NCI-H2029 (cell line): ENCODE data around the gene RAPGEF3.

Experiments used
- DNase-seq: peaks from one replicate; lab custom pipeline; 2025; lab: John Stamatoyannopoulos, UW

RAPGEF3 gene

GRCh38 chr12:47775100-47775911 lies 16.6 kb upstream of the RAPGEF3 start:
- DNase-seq: no peak

DNA sequence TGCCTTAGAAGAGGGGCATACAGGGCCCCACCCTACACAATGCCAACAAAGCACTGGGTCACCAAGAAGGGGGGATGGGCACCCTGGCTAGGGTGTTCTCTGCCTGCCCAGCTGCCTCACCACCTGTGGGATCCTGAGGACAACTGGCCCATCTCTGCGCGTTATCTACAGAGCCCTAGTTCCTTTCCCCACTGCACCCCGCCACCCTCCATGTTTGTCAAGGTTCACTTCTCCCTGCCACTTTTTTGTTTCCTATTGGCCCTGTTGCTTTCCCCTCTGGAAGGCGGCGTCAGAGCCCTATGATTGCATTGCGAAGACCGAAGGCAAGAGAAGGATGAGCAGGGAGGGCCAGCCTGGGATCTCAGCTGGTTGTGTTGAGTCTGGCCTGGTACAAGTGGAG lies 16.0 kb upstream of the RAPGEF3 start:
- DNase-seq: no peak

DNA sequence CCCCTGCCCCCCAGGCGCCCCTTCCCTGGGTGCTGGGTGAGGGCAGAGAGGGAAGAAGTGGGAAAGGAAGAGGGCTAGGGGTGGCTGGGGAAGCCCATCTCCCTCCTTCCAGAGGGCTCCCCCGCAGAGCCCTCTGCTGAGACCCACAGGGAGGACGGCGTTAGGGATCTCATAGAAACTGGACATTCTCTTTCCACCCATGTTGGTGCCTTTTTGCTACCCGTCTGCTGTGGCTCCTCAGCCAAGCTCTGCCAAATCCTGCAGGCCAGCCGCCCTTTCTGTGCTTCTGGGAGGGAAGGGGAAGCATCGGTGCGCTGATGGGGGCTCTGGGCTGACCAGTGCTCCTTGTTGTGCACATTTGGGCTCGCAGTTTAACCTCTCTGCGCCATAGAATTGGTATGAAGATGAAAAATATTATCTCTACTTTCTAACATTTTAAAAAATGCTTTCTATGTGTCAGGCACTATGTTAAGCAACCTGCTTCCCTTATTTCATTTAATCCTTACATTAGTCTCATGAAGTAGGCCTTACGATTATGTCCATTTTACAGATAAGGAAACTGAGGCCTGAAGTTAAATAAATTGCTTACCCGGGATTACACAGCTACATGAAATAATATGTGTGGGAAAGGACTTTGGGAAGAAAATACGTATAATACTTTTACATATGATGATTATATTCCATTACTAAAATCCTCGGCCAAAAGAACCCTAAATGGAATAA lies 15.3 kb upstream of the RAPGEF3 start:
- DNase-seq: no peak

DNA sequence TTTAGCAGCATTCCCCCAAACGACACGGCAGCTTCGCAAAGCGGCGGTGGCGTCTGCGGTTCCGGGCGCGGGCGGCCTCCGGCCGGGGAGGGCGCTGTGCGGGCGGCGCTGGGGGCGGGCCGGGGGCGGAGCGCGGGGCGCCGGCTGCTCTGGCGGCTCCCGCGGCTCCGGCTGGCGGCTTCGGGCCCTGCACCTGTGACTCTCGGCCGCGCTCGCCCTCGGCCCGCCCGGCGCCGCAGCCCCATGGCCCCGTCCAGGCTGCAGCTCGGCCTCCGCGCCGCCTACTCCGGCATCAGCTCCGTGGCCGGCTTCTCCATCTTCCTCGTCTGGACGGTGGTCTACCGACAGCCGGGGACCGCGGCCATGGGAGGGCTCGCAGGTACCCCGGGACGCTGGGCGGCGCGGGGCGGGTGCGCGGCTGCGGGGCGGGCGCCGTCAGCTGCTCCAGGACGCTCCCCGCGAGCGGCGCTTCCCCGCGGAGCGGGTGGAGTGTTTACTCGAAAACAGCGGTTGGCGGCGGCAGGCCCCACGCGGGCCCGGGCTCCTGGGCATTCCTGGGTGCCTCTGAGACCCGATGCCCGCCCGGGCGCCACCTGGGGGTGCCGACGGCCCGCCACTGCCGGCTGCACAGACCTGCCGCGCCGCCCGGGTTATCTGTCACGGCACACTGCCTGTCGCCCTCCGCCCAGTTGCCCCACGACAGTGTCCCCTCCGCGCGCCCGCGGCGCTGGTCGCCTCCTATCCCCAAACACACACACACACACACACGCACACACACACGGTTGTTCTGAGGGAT lies 14.6 kb upstream of the RAPGEF3 start, which contains the start of gene SLC48A1:
SLC48A1 (plus strand) TSS at position 177 of the 796 bp plus-strand sequence; CDS start at position 244, 67 bp downstream.
- peak; percentile 33 for DNase-seq

DNA sequence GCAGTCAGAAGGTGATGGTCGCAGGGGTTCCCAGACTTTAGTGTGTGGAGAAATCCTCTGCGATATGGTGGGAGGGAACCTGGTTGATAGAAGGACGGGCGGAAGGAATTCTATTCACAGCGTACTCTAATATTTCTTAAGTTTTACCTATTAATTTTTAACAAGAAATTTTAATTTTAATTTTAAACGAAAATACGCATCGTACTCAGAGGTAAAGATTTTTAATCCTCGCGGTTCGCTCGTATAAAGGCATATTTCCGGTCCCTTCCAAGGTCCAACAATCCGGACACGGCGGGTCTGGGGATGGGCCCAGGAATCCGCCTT lies 14.0 kb upstream of the RAPGEF3 start:
- no peak for DNase-seq

DNA sequence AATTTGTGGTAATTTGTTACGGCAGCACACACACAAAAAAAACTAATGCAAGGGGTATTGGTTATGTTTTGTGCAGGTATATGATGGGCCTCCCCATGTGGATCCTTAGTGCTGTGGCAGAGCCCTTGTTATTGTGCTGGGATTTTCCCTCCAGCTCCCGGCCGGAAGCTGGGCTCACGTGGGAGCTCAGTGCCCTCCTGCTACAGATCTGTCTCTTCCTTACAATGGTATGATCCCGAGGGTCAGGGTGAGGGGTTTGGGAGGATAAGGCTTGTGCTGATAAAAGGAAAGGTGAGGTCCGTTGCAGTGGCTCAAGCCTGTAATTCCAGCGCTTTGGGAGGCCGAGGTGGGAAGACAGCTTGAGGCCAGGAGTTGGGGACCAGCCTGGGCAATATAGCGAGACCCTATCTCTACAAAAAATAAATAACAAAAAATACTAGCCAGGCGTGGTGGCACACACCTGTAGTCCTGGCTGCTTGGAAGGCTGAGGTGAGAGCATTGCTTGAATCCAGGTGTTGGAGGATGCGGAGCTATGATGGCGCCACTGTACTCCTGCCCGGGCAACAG lies 13.5 kb upstream of the RAPGEF3 start:
- no peak for DNase-seq

DNA sequence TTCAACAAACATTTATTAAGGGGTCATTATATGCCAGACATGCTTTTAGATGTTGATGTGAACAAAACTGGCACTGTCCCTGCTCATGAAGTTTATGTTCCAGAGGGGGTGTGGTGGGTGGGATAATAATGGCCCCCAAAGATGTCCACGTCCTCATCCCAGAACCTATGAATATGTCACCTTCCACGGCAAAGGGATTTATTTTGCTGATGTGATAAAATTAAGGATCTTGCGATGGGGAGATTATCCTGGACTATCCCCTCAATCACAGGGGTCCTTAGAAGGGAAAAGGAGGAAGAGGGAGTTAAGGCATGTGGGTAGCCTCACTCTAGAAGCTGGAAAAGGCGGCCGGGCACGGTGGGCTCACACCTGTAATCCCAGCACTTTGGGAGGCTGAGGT lies 12.6 kb upstream of the RAPGEF3 start:
- DNase-seq: no peak

DNA sequence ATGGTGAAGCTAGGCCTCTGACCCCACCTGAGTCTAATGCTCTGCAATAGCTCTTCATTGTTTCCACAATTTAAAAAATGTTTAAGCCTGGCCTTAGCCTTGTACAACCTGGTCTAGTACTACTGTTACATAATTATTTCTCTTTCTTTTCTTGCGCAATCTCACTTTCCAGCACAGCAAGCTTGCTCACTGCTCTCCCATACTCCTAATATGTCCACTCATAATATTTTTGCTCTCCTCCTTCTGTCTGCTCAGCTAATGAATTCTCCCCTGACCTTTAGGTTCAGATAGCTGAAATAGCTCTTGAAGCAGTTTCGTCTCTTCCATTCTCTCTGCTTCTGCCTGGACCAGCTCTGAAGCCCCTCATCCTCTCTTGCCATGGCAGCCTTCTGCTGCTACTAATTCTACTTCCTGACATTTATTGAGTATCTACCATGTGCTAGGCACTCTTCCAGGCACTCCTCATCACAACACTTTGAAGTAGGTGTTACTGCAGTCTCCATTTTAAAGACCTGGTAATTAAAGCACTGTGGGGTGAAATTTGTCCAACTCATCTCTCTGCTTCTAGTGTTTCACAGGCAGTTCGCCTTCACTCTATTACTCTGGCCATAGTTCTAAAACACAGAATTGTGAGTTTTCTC lies 11.5 kb upstream of the RAPGEF3 start:
- DNase-seq: no peak

GRCh38 chr12:47769234-47770085 lies 10.8 kb upstream of the RAPGEF3 start:
- no peak for DNase-seq

GRCh38 chr12:47768323-47768811 lies 9.7 kb upstream of the RAPGEF3 start:
- DNase-seq: no peak

DNA sequence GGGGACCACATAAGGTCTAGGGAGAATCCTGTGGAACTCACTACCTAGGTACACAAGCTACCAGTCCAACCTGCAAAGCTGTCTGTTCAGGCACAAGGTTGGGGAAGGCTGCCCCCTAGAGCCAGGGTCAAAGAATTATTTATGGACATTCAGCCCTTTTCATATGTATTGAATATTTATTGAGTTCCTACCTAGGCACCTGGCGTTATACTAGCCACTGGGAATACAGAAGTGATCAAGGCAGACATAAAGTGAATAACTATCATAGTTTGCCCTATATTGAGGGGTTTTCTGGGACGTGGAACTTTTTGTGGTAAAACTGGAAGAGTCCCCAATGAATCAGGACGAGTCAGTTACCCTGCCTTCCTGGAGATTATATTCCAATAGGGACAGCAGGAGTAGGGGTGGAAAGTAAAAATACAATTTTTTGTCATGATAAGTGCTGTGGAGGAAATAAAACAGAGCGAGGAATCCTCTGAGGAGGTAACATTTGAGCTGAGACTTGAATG lies 8.6 kb upstream of the RAPGEF3 start:
- peak; percentile 38 for DNase-seq

- no peak for DNase-seq
Measured at GRCh38 chr12:47766502-47767215, 8.0 kb upstream of the RAPGEF3 start.

DNA sequence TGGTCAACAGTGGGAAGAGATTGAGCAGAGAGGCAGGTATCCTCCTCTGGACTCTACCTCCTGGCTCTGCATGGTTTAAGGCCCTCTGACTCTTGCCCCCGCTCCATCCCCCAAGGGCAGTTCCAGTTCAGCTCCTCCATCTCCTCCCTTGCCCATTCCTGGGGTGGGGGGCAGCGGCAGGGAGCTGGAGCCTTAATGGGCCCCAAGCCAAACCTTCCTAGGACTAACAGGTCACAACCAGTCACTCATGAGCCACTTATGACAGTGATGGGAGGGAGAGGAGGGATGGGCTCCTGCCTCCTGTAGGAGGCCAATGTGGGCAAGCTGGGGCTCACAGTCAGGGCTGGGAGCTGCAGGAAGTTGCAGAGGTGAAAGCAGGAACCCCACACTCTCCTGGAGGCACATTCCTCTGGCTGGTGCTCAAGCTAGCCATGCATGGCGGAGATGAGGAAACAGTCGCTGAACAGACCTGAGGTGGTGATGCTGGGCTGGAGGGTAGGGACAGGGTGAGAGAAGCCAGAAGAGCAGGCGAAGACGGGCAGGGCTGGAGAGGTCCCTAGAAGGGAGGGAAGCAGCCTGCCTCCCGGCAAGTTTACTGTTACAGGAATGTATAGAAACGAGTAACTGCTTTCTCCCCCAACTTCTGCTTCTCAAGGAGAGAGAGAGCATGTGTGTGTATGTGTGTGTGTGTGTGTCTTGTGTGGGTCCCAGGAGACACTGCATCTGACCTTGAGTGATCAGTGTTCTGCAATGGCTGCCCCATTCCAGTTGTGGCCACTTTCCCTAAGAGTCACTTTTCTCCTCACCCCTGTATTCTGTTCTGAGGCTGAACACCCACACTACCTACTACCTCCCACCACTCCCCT lies 5.0 kb upstream of the RAPGEF3 start:
- no peak for DNase-seq

DNA sequence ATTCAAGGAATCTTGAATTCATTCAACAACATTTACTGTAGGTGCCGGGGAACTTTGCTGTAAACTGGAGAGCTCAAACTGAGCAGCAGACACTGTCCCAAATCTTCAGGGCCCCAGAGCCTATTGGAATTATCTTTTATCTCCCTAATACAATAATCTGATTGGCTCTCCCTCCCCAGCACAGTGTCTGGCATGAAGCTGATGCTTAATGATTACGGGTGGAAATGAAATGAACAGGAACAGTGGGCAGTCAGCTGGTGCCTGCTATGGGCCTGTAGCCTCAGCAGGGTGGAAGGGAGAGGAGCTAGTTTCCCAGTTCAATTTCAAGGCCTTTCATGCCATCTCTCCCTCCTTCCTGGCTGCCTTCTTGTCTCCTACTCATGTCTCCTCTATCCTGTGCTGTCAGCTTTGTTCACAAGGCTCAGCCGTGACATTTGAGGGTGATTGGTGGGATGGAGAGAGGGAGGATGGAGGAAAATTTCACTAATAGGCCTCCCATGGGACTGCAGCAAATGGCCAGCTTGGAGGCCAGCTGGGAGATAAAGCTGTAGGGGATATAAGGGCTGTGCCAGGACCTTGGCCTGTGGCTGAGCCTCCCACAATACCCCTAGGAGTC lies 4.3 kb upstream of the RAPGEF3 start:
- no peak for DNase-seq

- DNase-seq: no peak
Measured at GRCh38 chr12:47758584-47758833, 171 bp downstream of the RAPGEF3 start.

- no peak for DNase-seq
Measured at GRCh38 chr12:47757840-47758583, 668 bp downstream of the RAPGEF3 start.

DNA sequence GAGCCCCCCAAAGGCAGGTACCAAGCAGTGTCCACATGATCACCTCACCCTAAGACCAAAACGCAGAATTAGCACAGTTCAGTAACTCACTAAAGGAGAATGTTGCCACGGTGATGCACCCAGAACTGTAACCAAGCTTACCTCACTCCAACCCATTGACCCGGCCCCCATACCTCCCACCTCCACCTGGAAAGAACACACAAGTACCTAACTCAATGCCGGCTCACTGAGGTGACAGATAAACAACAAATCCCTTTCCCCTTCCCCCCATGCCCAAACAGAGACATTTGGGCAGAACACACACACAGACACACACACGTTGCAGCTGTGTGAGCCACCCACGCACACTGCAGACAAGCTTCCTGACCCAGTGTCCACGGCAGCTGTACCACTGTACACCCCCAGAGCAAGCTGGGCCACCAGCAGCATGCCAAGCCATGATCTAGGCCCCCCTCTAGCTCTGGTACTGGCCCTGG lies 1.3 kb downstream of the RAPGEF3 start:
- DNase-seq: no peak
